IPS-20b (cell line): Measurements from ENCODE around the gene DFFB.
A peak's percentile ranks its signal among the peaks of the same experiment; 100 is the strongest.
"Not testable (repeated sequence)": the region's sequence is repeated elsewhere in the genome, so short reads cannot be mapped to it uniquely, and the experiment has no call there.

Experiments used
- H3K27ac ChIP-seq: one replicate; pipeline ENCODE4 v1.5.1; 2013; ENCODE audit warnings: low read length
- H3K27me3 ChIP-seq: 2 replicates; pipeline ENCODE4 v1.6.1; 2013; ENCODE audit warnings: mild to moderate bottlenecking, low read length, inconsistent platforms; ENCODE audit not compliant: insufficient read depth
- H3K36me3 ChIP-seq: 2 replicates; pipeline ENCODE4 v1.6.1; 2013; ENCODE audit warnings: low read depth, mild to moderate bottlenecking, inconsistent platforms, low read length, moderate library complexity; ENCODE audit not compliant: insufficient read depth
- H3K4me1 ChIP-seq: 2 replicates; pipeline ENCODE4 v1.6.1; 2013; ENCODE audit warnings: mild to moderate bottlenecking, control low read depth, inconsistent platforms, low read length, moderate library complexity; ENCODE audit not compliant: insufficient read depth
- H3K4me3 ChIP-seq: 2 replicates; pipeline ENCODE4 v1.5.1; 2013; ENCODE audit warnings: mild to moderate bottlenecking, low read length, inconsistent platforms
- H3K9ac ChIP-seq: 2 replicates; pipeline ENCODE4 v1.6.1; 2013; ENCODE audit warnings: low read depth, mild to moderate bottlenecking, inconsistent platforms, low read length, moderate library complexity
- H3K9me3 ChIP-seq: 2 replicates; pipeline ENCODE4 v1.6.1; 2013; ENCODE audit warnings: mild to moderate bottlenecking, low read depth, low read length, inconsistent platforms; ENCODE audit not compliant: insufficient read depth

DFFB gene

DNA sequence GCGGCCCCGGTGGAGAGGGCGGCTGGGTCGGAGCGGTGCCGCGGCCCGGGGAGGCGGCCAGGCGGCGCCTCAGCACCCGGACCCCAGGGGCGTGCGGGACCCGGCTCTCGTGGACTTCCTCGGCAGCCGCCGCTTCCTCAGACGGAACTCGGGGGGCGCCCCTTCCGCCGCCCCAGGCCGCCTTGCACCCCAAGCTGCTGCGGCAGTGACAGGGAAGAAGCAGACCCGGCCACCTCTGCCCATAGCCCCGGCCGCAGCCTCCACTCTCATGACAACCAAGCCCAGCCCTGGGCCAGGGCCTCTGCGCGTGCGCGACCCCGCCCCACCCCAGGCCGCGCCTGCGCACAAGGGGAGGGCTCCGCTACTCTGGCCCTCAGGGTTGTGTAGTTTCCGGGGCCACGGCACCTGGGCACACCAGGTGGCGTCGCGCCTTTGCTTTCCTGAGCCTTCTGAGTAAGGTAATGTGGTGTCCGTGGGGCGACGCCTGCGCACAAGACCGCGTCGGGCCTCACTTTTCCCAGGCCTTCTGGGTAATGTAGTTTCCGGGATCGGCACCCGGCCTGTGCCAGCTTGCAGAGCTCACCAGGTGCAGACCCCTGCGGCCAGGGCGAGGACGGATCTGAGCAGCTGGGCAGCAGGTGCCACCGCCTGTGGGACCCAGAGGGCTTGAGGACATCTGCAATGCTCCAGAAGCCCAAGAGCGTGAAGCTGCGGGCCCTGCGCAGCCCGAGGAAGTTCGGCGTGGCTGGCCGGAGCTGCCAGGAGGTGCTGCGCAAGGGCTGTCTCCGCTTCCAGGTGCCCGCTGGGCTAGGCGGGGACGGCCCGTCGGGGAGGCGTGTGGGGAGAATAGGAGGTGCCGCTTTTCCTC lies at the start of gene DFFB, which contains the start of gene CEP104:
DFFB (plus strand) TSS at position 554 of the 868 bp plus-strand sequence; CDS start at position 682, 128 bp downstream.
CEP104 (minus strand) TSS at position 289 of the 868 bp plus-strand sequence. CDS start 4,804 bp downstream, outside the sequence.
- peaks cover 25% of the 10 kb centered on the region for H3K27me3 ChIP-seq
- H3K27ac ChIP-seq, result no peak within 1 kb of the TSS
- peak within 1 kb of the TSS; percentile 93 for H3K4me3 ChIP-seq
- H3K9me3 ChIP-seq, result no peaks in the 10 kb centered on the region
- no peaks in the 10 kb centered on the region for H3K36me3 ChIP-seq
- H3K9ac ChIP-seq, result peak within 1 kb of the TSS; percentile 63; the same call in 1 of the 2 replicates
- peaks cover 7% of the 10 kb centered on the region; the same call in 1 of the 2 replicates for H3K4me1 ChIP-seq

- Histone ChIP-seq H3K27ac (no peak overlapping the region), H3K36me3 (no peaks in the 10 kb centered on the region), H3K9me3 (peaks cover 13% of the 10 kb centered on the region; the same call in 1 of the 2 replicates), H3K4me3 (no peak overlapping the region), H3K27me3 (no peaks in the 10 kb centered on the region), H3K9ac (no peak overlapping the region), H3K4me1 (no peaks in the 10 kb centered on the region)
These were observed 49.5 kb upstream of the DFFB start for GRCh38 chr1:3807769-3808168.

DNA sequence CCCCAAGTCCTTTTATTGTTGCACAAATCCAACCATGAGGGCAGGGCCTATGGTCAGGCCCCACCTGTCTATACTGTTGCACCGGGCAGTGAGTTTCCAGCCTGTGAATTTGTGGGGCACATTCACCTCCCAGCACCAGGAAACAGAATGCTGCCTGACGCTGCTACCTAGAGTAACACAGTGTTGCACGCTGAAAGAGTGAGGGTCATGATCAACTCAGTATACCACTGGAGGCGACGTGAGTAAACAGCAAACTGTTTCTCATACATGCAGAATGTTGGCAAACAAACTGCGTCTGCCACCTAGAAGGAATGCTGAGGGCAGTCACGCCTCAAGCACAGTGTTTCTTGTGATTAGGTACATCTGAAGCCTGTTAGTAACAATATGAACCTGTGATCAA lies 47.6 kb upstream of the DFFB start:
- Histone ChIP-seq H3K27me3 (no peaks in the 10 kb centered on the region), H3K27ac (no peak overlapping the region), H3K4me1 (no peaks in the 10 kb centered on the region), H3K36me3 (no peaks in the 10 kb centered on the region), H3K9ac (no peak overlapping the region), H3K4me3 (no peak overlapping the region), H3K9me3 (peaks cover 13% of the 10 kb centered on the region; the same call in 1 of the 2 replicates)

GRCh38 chr1:3810149-3810761 lies 47.0 kb upstream of the DFFB start:
- H3K4me3 ChIP-seq, H3K27me3 ChIP-seq, H3K9ac ChIP-seq, H3K36me3 ChIP-seq, H3K27ac ChIP-seq, H3K4me1 ChIP-seq: not testable (repeated sequence)
- H3K9me3 ChIP-seq, result peaks cover 13% of the 10 kb centered on the region; the same call in 1 of the 2 replicates

DNA sequence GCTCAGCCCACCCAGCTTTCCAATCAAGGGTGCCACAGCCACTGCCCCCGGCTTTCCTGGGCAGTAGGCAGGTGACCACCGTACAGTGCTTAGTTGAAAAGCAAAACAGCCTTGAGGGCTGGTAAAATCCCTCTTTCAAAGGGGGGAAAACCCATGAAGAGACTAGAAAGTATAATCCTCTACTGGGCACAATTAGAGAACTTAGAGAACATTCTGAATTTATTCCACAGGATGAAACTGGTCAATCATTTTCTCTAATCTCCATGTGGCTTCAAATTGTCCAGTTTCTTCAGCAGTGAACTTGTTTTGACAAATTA lies 45.7 kb upstream of the DFFB start:
- Histone ChIP-seq H3K4me3 (no peak overlapping the region), H3K27ac (no peak overlapping the region), H3K9me3 (peaks cover 11% of the 10 kb centered on the region; the same call in 1 of the 2 replicates), H3K4me1 (no peaks in the 10 kb centered on the region), H3K27me3 (no peaks in the 10 kb centered on the region), H3K9ac (no peak overlapping the region), H3K36me3 (no peaks in the 10 kb centered on the region; the same call in 1 of the 2 replicates)

GRCh38 chr1:3814065-3814464 lies 43.2 kb upstream of the DFFB start:
- Histone ChIP-seq H3K27me3 (no peaks in the 10 kb centered on the region), H3K4me3 (no peak overlapping the region), H3K27ac (no peak overlapping the region)

DNA sequence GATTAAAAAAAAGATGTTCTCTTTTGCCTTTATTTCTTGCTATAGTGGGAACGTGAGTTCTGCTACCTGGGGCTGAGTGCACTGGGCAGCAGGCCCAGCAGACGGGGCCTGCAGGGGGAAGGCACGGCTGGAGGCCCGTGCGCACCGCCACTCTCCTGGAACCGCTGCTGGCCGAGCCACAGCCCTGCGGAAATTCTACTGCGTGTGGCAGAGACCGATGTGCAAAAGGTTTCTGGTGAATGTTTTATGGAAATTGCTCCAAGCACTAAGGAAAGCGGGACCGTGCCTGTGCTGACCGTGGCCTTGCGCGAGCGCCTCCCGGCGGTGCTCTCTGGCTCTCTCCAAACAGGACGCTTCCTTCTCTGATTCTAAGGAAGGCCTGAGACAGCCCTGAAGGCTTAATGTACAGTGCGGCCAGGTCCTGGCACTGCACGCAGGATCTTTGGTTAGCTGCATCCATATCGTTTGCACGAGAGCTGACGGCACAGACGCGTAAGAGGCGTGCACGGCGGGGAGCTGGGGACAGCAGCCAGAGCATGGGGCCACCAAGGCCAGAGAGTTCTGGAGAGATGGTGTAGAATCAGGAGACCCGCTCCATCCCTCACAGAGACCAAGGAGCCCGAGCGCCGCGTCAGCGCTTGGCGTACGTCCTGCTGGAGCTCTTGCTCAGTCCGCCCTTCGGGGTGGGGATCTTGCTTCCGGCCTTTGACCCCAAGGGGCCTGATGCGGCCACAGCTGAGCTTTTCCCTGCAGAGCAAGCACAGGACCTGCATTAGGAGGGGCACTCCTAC lies 42.3 kb upstream of the DFFB start:
- no peak overlapping the region for H3K4me3 ChIP-seq
- H3K27ac ChIP-seq, result no peak overlapping the region
- no peaks in the 10 kb centered on the region for H3K9me3 ChIP-seq
- H3K36me3 ChIP-seq, result no peaks in the 10 kb centered on the region; the same call in 1 of the 2 replicates
- no peaks in the 10 kb centered on the region for H3K27me3 ChIP-seq
- H3K9ac ChIP-seq, result no peak overlapping the region
- no peaks in the 10 kb centered on the region for H3K4me1 ChIP-seq

More at GRCh38 chr1:3814065-3814464, 43.2 kb upstream of the DFFB start:
- Histone ChIP-seq H3K36me3 (no peaks in the 10 kb centered on the region; the same call in 1 of the 2 replicates), H3K4me1 (no peaks in the 10 kb centered on the region), H3K9me3 (no peaks in the 10 kb centered on the region), H3K9ac (no peak overlapping the region)

DNA sequence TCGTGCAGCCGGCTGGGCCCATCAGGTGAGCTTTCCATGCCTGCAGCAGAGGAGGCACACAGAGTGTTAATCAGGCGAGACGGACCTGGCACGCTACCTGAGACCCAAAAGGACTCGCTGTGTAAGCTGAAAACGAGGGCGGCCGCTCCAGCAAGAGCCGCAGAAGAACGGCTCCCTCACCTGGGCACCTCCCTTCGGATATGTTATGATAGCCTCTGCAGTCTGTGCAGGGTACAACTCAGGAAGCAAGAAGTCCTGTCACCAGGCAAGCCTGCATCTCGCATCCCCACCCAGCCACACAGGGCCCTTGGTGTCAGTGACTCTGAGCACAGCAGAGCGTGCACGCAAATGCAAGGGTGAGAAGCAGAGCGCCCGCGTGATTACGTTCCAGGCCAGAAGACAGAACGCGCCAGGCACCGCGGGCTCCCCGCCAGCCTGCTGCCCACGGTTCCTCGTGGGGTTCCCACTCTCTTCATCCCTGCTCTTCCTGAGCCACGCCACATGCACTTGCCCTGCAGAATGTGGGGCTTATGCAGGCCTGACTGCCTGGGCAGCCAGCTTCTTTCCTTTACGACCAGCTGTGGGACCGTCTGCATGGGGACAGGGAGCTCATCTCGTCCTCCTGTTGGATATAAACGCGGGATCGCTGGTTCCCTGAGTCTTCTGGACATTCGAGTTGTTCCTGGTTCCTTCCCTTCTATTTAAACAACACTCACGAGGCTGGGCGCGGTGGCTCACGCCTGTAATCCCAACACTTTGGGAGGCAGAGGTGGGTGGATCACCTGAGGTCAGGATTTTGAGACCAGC lies 40.7 kb upstream of the DFFB start:
- H3K9ac ChIP-seq, result no peak overlapping the region
- no peaks in the 10 kb centered on the region for H3K27me3 ChIP-seq
- H3K4me3 ChIP-seq, result no peak overlapping the region
- peaks cover 5% of the 10 kb centered on the region; the same call in 1 of the 2 replicates for H3K36me3 ChIP-seq
- H3K27ac ChIP-seq, result no peak overlapping the region
- H3K9me3 ChIP-seq, result no peaks in the 10 kb centered on the region
- H3K4me1 ChIP-seq, result no peaks in the 10 kb centered on the region

- H3K4me1 ChIP-seq, result no peaks in the 10 kb centered on the region
These were observed 40.0 kb upstream of the DFFB start for GRCh38 chr1:3817138-3817740.

DNA sequence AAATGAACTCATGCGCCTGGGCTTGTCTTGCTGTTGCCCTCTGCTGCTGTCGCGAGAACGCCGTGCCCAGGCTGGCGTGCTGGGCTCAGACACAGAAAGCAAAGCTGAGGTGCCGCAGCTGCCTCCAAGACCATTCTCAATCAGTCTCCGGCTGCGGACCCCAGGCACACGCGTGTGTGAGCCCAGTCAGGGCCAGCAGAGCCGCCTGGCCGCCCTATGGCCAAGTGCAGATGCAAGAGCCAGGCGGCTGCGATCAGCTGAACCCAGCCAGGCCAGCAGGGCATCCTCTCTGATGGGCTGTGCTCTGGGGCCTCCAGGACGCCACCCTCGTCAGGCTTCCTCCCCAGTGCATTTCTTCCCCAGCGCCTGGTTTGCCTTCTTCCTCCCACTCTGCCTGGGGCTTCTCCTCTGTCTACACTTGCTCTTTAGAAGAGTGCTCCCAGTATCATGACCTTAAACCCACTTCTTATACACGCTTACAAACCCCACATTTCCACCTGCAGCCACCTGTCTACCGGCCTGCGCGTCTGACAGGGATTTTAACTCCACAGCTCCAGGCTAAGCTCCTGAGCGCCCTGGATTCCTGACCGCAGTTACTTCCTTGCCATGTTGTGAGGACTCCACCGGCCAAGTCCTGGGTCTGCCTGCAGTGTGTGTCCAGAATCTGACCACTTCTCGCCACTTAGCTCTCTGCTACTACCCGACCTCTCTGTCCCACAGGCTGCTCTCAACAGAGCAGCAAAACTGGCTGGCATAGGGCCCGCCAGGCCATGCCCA lies 39.3 kb upstream of the DFFB start:
- Histone ChIP-seq H3K9ac (no peak overlapping the region; the same call in 1 of the 2 replicates), H3K9me3 (no peaks in the 10 kb centered on the region), H3K36me3 (peaks cover 5% of the 10 kb centered on the region; the same call in 1 of the 2 replicates), H3K27me3 (no peaks in the 10 kb centered on the region), H3K27ac (no peak overlapping the region), H3K4me1 (no peaks in the 10 kb centered on the region), H3K4me3 (no peak overlapping the region)

More at GRCh38 chr1:3817138-3817740, 40.0 kb upstream of the DFFB start:
- Histone ChIP-seq H3K27me3 (no peaks in the 10 kb centered on the region), H3K9ac (no peak overlapping the region), H3K9me3 (no peaks in the 10 kb centered on the region), H3K4me3 (no peak overlapping the region), H3K27ac (no peak overlapping the region), H3K36me3 (peaks cover 5% of the 10 kb centered on the region; the same call in 1 of the 2 replicates)
